Keratinocyte (primary cell): ENCODE results near the gene COG5. TPM values are rescaled to one million over a fixed set of nuclear protein-coding genes. Genes with fewer than 3 reads are reported as not detected.

Source experiments
- DNase-seq: peaks from one replicate; pipeline ENCODE4 v3.0.0-alpha.2; 2011; ENCODE audit warnings: low read depth, missing footprints, low spot score
- FAIRE-seq: peaks from 2 replicates; lab custom pipeline; 2011; peaks lifted over from hg19 to GRCh38; lab: Jason Lieb, UNC
- H2AFZ ChIP-seq: 2 replicates; pipeline ENCODE4 v1.6.0; 2012; ENCODE audit warnings: low read length, control low read depth, inconsistent platforms; ENCODE audit not compliant: control insufficient read depth
- H3K27ac ChIP-seq: 2 replicates; pipeline ENCODE4 v1.5.1; 2011; ENCODE audit warnings: low read length; ENCODE audit not compliant: control insufficient read depth, insufficient read depth
- H3K27me3 ChIP-seq: 3 replicates; pipeline ENCODE4 v1.6.0; 2011; ENCODE audit warnings: low read length; ENCODE audit not compliant: control insufficient read depth, insufficient read depth; ENCODE audit errors: extremely low read depth
- H3K36me3 ChIP-seq, 2 experiments: 2 replicates in 1 of 2; 3 replicates in 1 of 2; pipeline ENCODE4 v1.5.1; 2011; ENCODE audit warnings: low read length in 2 of 2, mild to moderate bottlenecking in 1 of 2; ENCODE audit not compliant: control insufficient read depth in 2 of 2, insufficient read depth in 2 of 2; ENCODE audit errors: extremely low read depth in 1 of 2
- H3K4me1 ChIP-seq: 3 replicates; pipeline ENCODE4 v1.5.1; 2011; ENCODE audit warnings: low read length; ENCODE audit not compliant: control insufficient read depth, insufficient read depth; ENCODE audit errors: extremely low read depth
- H3K4me2 ChIP-seq: 3 replicates; pipeline ENCODE4 v1.6.0; 2011; ENCODE audit warnings: low read depth, low read length; ENCODE audit not compliant: control insufficient read depth, insufficient read depth; ENCODE audit errors: extremely low read depth
- H3K4me3 ChIP-seq, 3 experiments: fragments of 200-600 bp in 1 of 3; sonication (generic) in 1 of 3; 2 replicates in 2 of 3; 3 replicates in 1 of 3; pipeline ENCODE4 v1.5.1; 2011 to 2016; ENCODE audit warnings: low read length in 3 of 3, mild to moderate bottlenecking in 3 of 3, control low read depth in 2 of 3, inconsistent platforms in 1 of 3, low read depth in 1 of 3, mixed read lengths in 1 of 3, mixed run types in 1 of 3, moderate library complexity in 1 of 3; ENCODE audit not compliant: control insufficient read depth in 2 of 3, insufficient read depth in 2 of 3; ENCODE audit errors: extremely low read depth in 1 of 3
- H3K79me2 ChIP-seq: 2 replicates; pipeline ENCODE4 v1.6.0; 2012; ENCODE audit warnings: low read length; ENCODE audit not compliant: control insufficient read depth, insufficient read depth
- H3K9ac ChIP-seq: 3 replicates; pipeline ENCODE4 v1.6.0; 2011; ENCODE audit warnings: low read length; ENCODE audit not compliant: control insufficient read depth, insufficient read depth; ENCODE audit errors: extremely low read depth
- H3K9me1 ChIP-seq: 3 replicates; pipeline ENCODE4 v1.6.0; 2011; ENCODE audit warnings: low read length; ENCODE audit not compliant: control insufficient read depth, insufficient read depth; ENCODE audit errors: extremely low read depth
- H3K9me3 ChIP-seq: 2 replicates; pipeline ENCODE4 v1.5.1; 2012; ENCODE audit warnings: low read depth, low read length; ENCODE audit not compliant: control insufficient read depth
- H4K20me1 ChIP-seq: 3 replicates; pipeline ENCODE4 v1.6.0; 2011; ENCODE audit warnings: low read length; ENCODE audit not compliant: control insufficient read depth, insufficient read depth; ENCODE audit errors: extremely low read depth
- CTCF ChIP-seq, 3 experiments: IDR thresholded peaks in 1 of 3; conservative IDR thresholded peaks in 1 of 3; optimal IDR thresholded peaks in 1 of 3; 2 replicates in 2 of 3; 3 replicates in 1 of 3; pipeline versions ENCODE3 to v1.5.1; 2011; ENCODE audit warnings: low read length in 3 of 3, mild to moderate bottlenecking in 3 of 3, moderate library complexity in 2 of 3, control low read depth in 1 of 3, inconsistent platforms in 1 of 3; ENCODE audit not compliant: insufficient read depth in 2 of 3; ENCODE audit errors: extremely low read depth in 1 of 3
- EZH2 ChIP-seq: IDR thresholded peaks from one replicate; pipeline ENCODE4 v1.6.1; 2012; ENCODE audit warnings: inconsistent platforms, mild to moderate bottlenecking, low read length, moderate library complexity
- dilution Hi-C: fragments of 300-500 bp; cut with MboI; formaldehyde crosslinking; loops from one replicate; pipeline ENCODE4 v1.7.0; 2020; ENCODE audit warnings: low sequenced_read_pairs; ENCODE audit not compliant: extremely low pct_ligation_motif_present
- polyA plus RNA-seq, 5 experiments: library from polyadenylated mRNA; depleted of rRNA in 3 of 5; stranded (reverse) in 3 of 5; stranded (forward) in 1 of 5; unstranded in 1 of 5; fragments of >200 nt; gene quantifications; 1 replicate in 1 of 5; 2 replicates in 3 of 5; 3 replicates in 1 of 5; pipeline versions ENCODE4 v1.2.1 to v1.2.3, GENCODE V29; 2011 to 2012; ENCODE audit warnings: missing spikeins in 2 of 5, low read depth in 1 of 5, low replicate concordance in 1 of 5

Gene COG5
- polyA plus RNA-seq, 1 donor (not counting 4 experiments of a cell fraction or from before 2014, with no cell fraction given): 50.7 TPM

GRCh38 chr7:107274506-107274905, 289.2 kb downstream of the COG5 start:
- Histone ChIP-seq H3K9ac (no peak overlapping the region), H3K27me3 (no peaks in the 10 kb centered on the region), H3K4me3 (no peak overlapping the region), H3K27ac (no peak overlapping the region), H3K36me3 (peaks cover 0 to 1% of the 10 kb centered on the region in 2 experiments), H3K4me2 (no peak overlapping the region), H3K79me2 (no peaks in the 10 kb centered on the region), H2AFZ (no peak overlapping the region), H4K20me1 (no peaks in the 10 kb centered on the region), H3K9me3 (no peaks in the 10 kb centered on the region), H3K9me1 (no peaks in the 10 kb centered on the region), H3K4me1 (no peaks in the 10 kb centered on the region)
- FAIRE-seq (no peak), DNase-seq (no peak)
- TF ChIP-seq CTCF (optimal IDR thresholded peaks at IDR 0.05 in 1 of 3, IDR thresholded peaks at IDR 0.05 in 1 of 3, conservative IDR thresholded peaks at IDR 0.05 in 1 of 3; ENCODE audit: extremely low read depth in 1 of 3, insufficient read depth in 2 of 3, low read length in 3 of 3): no peak
- TF ChIP-seq EZH2: no peak
- dilution Hi-C loops: no loop called here

GRCh38 chr7:107269790-107270189, 293.9 kb downstream of the COG5 start:
- Histone ChIP-seq H3K9me3 (no peaks in the 10 kb centered on the region), H3K4me2 (no peak overlapping the region), H3K9ac (no peak overlapping the region), H3K27me3 (no peaks in the 10 kb centered on the region), H3K79me2 (no peaks in the 10 kb centered on the region), H2AFZ (no peak overlapping the region), H3K4me1 (no peaks in the 10 kb centered on the region), H3K9me1 (no peaks in the 10 kb centered on the region), H3K27ac (no peak overlapping the region), H3K4me3 (no peak overlapping the region), H4K20me1 (no peaks in the 10 kb centered on the region), H3K36me3 (peaks cover 0 to 1% of the 10 kb centered on the region in 2 experiments)
- DNase-seq (no peak), FAIRE-seq (no peak)
- TF ChIP-seq CTCF (optimal IDR thresholded peaks at IDR 0.05 in 1 of 3, IDR thresholded peaks at IDR 0.05 in 1 of 3, conservative IDR thresholded peaks at IDR 0.05 in 1 of 3; ENCODE audit: extremely low read depth in 1 of 3, insufficient read depth in 2 of 3, low read length in 3 of 3) (no peak), EZH2 (no peak)
- dilution Hi-C loops: no loop called here
